Spleen (tissue), 7 donors: Measurements from ENCODE around the gene STON2.

Source experiments
- POLR2A ChIP-seq, 3 donors: fragments of 450-650 bp; IDR thresholded peaks; one replicate each; pipeline ENCODE4 v1.5.1; 2017; ENCODE audit warnings: antibody characterized with exemption in 3 of 3, mild to moderate bottlenecking in 1 of 3
- POLR2AphosphoS5 ChIP-seq, 3 donors: sonication (generic); formaldehyde crosslinking; IDR thresholded peaks; one replicate each; pipeline ENCODE4 v1.5.1; 2017; ENCODE audit warnings: antibody characterized with exemption in 3 of 3
- TF ChIP-seq, protein P1 (sequence below), 11 experiments: fragments of 200-600 bp in 7 of 11; fragments of 450-650 bp in 4 of 11; sonication (generic) in 4 of 11; IDR thresholded peaks in 8 of 11; conservative IDR thresholded peaks in 3 of 11; 1 replicate in 7 of 11; 2 replicates in 4 of 11; pipeline versions ENCODE4 v1.4.0 to v1.8.0; 2016 to 2021; ENCODE audit warnings: antibody characterized with exemption in 11 of 11, inconsistent platforms in 4 of 11, mild to moderate bottlenecking in 1 of 11
- donor health status: DM: no; HTN: no; CAD: no; lungs with moderate emphysema.
- donor health status: DM: no; HTN: no; CAD: no.
- donor health status: DM: no; HTN: no; CAD: no.

DNA sequence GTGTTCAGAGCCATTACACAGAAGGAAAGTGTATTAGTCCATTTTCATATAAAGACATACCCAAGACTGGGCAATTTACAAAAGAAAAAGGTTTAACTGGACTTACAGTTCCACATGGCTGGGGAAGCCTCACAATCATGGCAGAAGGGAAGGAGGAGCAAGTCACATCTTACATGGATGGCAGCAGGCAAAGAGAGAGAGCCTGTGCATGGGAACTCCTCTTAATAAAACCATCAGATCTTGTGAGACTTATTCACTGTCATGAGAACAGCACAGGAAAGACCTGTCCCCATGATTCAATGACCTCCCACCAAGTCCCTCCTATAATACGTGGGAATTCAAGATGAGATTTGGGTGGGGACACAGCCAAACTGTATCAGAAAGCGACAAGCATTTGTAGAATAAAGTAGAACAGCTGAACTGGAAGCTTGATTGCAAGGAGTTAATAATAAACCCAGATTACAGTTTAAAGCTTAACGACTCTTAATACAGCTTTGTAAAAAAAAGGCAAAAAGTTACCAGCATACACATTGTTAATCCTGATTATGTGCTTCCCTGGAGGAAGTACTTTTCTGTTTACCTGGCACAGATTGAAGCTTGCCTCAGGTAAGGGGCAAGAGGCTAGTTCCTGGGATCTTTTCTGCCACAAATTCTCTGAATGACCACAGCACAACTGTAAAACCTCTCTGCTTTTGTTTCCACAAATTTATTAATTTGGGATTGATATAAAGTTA is 18.1 kb upstream of the STON2 start:
- TF ChIP-seq, protein P1, sequence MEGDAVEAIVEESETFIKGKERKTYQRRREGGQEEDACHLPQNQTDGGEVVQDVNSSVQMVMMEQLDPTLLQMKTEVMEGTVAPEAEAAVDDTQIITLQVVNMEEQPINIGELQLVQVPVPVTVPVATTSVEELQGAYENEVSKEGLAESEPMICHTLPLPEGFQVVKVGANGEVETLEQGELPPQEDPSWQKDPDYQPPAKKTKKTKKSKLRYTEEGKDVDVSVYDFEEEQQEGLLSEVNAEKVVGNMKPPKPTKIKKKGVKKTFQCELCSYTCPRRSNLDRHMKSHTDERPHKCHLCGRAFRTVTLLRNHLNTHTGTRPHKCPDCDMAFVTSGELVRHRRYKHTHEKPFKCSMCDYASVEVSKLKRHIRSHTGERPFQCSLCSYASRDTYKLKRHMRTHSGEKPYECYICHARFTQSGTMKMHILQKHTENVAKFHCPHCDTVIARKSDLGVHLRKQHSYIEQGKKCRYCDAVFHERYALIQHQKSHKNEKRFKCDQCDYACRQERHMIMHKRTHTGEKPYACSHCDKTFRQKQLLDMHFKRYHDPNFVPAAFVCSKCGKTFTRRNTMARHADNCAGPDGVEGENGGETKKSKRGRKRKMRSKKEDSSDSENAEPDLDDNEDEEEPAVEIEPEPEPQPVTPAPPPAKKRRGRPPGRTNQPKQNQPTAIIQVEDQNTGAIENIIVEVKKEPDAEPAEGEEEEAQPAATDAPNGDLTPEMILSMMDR (IDR thresholded peaks at IDR 0.05 in 8 of 11, conservative IDR thresholded peaks at IDR 0.05 in 3 of 11), result no peak
- TF ChIP-seq POLR2A (IDR thresholded peaks at IDR 0.05) (no peak), POLR2AphosphoS5 (IDR thresholded peaks at IDR 0.05) (no peak)
